HG03066 (cell line): ENCODE measurements around the gene DCTN1.
"Not testable (repeated sequence)": the region's sequence is repeated elsewhere in the genome, so short reads cannot be mapped to it uniquely, and the experiment has no call there.

Experiments
- ATAC-seq: cut with Tn5 transposase; IDR thresholded peaks from one replicate; pipeline ENCODE4 v1.9.1; 2021; ENCODE audit warnings: low read depth; ENCODE audit not compliant: unreplicated experiment

The DCTN1 gene

DNA sequence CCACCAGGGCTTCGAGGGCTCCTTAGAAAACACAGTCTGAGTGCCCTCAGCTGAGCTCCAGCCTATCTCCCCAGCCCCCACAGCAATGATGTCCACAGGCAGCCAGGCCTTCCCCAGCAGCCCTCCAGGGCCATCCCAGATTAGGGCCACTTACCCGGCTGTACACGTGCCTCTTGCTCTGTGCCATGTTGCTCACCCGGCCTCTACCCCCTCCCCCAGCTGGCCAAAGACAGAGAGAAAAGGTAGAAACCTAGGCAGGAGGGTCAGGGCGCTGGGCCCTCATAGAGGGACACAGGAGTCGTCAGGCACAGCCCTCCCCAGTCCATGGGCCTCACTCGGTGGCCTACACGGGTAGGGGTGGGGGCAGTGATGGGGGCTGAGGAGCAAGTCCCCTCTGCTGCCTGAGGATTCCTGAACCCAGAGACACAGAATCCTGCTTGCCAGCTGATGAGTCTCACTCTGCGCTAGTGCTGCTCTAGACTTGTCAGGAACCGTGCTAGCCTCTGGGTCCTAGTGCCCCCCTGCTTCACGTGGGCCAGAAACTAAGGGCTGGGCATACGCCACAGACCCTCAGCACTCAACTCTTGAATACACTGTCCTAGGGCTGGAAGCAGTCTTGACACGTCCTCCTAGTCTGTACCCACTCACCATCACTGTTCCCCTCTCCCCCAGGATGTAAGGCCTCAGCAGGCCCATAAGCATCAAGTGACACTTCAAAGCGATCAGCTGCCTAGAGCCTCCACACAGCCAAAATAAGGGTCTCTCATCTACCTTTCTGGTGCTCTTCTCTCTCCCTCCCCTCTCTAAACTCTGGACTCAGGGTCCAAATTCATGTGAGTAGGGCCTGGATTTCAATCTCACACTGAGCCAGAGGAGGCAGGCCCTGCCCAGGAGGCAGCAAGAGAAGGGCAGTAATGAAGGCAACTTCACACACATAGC is at the start of gene DCTN1:
Gene DCTN1, minus strand, starts transcription at position 461 of the 939 bp plus-strand sequence. Its CDS starts 274 bp downstream, at position 187.
- no peak for ATAC-seq

DNA sequence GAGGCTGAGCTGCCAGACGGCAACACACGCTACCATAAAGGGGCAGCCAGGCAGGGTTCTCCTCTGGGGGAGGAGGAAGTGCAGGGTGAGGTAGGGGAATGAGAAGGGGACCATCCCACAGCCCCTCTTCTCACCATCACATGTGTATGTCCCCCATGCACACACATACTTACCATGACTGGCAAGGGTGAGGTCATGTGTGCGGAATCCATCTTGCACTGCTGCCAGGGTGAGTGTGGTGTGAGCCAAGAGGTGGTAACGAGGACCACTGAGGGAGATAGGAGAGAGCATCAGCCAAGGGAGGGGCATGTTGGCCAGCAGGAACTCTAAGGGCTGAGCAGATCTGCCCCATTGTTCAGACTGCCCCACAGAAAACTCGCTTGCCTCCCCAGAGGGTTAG is 48.6 kb upstream of the DCTN1 start:
- no peak for ATAC-seq

DNA sequence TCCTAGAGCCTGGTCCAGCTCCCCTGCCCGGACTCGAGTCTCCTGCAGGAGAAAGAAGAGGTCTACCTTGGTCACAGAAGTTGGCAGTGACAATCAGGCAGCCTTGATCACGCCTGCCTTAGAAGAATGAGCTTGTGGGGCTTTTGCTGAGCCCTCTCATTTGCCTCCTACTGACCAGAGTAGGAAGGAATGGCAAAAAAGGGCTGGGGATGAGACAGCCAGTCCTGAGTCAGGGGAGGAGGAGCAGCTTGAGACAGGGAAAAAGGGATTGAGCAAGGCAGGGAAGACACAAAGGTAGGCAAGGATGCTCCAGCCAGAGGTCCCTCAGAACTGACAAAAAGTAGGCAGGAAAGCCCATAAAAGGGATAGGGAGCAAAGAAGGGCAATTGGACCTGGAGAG is 47.4 kb upstream of the DCTN1 start:
- ATAC-seq: no peak

DNA sequence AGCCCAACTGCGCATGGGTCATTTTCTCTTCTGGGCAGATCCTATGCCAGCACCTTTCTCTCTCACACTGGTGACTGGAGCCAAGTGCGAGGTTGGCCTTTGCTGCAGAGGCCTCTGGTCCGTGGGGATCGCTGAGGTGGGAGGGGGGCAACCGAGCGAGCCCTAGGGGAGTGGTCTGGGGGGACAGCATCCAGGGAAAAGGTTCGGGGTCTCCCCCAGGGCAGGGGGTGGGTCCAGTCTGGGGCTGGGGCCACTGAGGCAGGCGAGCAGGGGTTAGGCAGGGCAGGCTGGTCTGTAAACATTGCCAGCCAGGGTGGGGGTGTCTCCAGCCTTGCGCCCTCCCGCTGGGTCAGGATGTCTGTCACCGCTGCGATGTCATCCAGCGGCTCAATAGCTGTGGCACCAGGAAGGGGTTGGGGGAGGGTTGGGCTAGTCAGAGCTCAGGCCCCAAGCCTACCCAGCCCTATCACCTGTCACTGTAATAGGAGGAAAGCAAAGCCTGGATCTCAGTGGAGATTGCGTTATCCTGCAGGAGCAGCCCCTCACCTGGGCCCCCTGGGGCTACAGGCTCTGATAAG is 46.2 kb upstream of the DCTN1 start:
- no peak for ATAC-seq

DNA sequence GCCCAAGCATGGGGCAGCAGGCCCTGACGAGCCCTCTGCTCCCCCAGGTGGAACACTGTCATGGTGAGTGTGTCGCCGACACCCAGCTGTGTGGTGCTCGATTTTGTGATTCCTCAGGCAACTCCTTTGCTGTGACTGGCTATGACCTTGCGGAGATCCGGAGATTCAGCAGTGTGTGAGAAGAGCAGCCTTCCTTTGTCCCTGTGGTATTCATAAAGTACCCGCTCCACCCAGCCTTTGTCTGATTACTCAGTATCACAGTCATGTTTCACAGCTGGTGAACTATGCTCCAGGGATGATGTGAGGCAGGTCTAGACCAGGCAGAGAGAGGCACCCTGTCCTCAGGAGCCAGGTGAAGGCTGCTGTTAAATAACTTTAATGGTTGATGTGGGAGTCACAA is 45.4 kb upstream of the DCTN1 start:
- ATAC-seq: no peak

DNA sequence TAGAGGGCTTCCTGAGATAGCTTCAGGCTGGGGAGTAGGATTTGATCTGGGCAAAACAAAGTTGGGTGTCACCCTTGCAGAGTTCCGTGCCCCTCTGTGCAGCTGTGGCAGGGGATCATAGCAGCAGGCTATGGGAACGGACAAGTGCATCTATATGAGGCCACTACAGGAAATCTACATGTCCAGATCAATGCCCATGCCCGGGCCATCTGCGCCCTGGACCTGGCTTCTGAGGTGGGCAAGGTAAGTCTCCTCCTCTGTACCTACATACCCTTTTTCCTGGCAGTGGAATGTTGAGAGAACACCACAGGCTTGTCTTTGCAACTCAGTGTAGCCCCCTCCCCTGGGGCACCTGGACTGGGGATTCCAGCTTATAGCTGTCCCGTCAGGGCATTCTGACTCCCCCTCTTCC is 44.9 kb upstream of the DCTN1 start:
- ATAC-seq: no peak

DNA sequence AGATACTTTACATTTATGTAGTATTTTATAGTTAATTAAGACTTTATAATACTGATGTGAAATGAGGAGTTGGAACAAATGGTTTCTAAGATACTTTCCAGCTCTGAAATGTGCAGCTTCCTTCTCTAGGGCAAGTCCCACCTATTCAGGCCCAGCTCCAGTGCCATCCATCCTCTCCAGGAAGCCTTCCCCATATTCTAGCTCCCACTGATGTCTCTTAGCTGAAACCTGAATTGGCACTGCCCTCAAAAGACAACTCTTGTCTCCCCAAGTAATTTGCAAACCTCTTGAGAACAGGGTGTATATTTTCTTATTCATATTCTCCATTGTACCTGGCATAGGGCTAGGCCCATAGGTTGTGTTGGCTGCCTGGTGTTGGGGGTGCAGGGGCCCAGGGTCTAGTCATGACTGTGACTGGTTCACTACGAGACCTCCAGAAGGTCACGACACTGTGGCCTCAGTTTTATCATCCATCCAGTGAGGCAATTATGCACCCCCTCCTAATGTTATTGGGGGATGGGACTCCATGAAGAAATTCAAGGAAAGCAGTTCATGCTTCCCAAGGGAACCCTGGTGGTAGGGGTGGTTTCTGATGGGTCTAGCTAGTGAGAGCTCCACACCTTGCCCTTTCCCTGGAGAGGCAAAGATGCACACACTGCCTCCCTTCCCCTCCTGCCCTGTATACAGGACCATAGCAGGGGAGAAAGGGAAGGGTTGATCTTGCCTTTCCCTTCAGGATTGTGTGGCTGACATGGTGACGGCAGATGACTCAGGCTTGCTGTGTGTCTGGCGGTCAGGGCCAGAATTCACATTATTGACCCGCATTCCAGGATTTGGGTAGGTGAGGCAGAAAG is 44.3 kb upstream of the DCTN1 start:
- ATAC-seq: no peak

DNA sequence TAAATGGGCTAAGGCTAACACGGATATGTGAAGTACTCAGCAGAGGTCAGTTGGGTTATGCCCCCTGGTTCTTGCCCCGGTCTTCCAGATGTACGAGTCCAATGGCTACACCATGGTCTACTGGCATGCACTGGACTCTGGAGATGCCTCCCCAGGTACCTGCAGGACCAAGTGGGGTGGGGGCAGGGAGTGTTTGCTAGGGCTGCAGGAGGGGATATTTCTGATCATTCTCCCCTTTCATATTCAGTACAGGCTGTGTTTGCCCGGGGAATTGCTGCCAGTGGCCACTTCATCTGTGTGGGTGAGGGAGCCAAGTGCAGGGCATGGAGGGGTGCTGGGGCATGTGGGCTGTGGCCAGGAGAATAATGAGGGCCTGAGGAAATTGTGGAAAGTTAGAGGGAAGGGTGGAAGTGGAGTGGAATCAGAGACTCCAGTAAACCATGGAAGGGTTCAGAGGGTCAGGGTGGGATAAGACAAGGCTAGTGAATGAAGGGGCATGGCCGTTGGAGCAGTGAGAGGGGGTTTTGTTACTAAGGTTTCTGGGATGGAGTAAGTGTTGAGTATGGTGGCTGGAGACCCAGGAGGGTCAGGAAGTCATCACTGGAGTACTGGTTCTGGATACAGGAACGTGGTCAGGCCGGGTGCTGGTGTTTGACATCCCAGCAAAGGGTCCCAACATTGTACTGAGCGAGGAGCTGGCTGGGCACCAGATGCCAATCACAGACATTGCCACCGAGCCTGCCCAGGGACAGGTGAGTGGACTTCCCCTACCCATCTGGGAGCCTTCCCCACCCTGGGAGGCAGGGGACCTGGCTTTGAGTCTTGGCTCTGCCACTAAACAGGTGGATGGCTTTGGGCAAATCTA is 43.4 kb upstream of the DCTN1 start:
- ATAC-seq: no peak

DNA sequence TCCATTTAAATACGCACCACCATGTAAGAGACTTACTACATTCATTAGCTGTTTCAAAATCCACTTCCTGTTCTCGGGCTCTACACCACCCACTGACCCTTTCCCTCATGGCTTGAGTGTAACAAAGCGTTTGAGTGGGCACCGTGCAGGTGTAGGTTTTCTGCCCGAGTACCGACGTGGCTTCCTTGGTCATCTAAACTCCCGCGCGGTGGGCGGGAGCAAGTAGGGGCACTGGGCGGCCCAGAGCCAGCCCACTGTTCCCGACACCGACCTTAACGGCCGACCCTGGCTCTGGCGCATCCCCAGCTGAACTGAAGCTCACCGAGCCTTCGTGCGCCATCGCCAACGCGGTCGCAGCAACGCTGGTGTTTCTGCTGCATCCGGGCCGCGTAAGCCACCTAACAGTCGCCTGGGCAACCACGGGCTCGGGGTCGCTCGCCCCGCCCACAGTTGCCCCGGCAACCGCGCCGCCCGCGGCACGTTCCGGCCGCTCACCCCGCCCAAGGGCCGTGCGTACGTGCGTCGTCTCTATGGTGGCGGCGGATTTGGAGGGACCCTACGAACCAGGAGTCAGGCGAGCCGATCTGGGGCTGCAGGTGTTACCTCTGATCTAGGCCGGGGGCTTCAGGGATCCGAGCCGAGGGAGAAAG is 41.2 kb upstream of the DCTN1 start, which contains the start of the genes C2orf81 and WDR54:
Gene C2orf81, minus strand, starts transcription at position 399 of the 650 bp plus-strand sequence. Its CDS starts 59 bp downstream, at position 340.
Gene WDR54, plus strand, starts transcription at position 510 of the 650 bp plus-strand sequence. CDS start 424 bp downstream, outside the sequence.
- ATAC-seq: peak; percentile 86

DNA sequence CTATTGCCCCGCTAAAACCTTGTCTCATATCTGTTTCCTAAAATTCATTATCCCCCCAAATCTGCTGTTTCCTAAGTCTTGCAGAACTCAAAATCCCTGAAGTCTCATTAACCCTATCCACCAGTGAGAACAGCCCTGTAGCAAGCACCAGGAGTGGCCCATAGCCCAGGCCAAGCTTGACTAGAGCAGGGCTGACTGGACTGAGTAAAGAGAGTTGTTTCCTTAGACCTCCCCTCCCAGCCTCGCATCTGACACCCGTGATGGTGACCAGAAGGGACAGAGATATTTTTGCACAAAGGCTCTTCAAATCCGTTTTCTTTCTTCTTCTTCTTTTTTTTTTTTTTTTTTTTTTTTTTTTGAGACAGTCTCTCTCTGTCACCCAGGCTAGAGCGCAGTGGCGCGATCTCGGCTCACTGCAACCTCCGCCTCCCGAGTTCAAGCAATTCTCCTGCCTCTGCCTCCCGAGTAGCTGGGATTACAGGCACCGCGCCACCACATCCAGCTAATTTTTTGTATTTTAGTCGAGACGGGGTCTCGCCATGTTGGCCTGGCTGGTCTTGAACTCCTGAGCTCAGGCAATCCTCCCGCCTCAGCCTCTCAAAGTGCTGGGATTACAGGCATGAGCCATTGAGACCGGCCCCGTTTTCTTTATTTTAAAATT is 40.5 kb upstream of the DCTN1 start:
- ATAC-seq: not testable (repeated sequence)

DNA sequence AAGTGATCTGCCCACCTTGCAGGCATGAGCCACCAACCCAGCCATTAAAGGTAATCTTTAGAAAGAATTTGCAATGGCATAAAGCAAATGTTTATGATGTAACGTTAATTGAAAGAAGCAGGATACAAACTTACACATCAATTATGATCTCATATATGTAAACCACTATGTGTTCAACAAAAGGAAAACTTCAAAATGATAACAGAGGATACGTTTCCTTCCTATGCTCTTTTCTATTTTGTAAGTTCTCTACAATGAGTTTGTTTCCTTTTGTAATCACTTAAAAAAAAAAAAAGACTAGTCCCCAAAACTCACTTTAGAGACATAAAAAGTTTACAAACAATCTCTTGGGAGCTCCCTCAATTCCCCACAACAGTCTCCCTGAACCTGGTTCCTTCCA is 39.9 kb upstream of the DCTN1 start:
- no peak for ATAC-seq

DNA sequence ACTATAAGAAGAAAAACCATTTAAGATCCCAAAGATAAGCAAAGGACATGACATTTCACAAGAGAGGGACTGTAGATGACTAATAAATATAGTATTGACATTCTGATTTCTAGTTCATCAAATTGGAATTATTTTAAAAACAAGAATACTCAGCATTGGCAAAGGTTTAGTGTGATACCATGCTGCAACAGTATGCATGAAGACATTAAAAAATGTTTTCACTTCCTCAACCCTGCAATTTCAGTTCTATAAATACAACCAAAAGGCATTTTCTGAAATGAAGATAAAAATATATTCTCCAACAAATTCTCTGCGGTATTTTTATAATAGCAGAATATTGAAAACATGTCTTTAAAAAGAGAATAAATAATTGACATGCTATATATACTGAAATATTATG is 39.2 kb upstream of the DCTN1 start:
- ATAC-seq: no peak

DNA sequence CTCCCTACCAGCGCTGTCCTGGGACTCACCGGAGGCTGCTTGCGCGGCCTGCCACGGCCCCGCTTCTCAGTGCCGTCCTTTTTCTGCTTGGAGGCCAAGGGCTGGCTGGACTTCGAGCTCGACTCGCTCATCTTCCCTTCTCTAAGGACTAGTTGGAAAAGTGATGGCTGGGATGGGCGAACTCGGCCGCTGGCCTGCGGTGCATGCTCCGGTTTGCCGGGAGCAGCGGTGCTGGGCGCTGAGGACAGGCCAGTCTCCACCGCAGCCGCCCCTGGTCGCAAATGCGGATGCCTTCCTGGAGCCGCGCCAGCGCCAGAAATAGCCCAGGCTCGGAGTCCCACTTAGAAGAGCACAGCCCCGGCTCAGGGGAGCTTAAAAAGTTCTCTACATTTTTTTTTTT is 38.2 kb upstream of the DCTN1 start:
- ATAC-seq: no peak

DNA sequence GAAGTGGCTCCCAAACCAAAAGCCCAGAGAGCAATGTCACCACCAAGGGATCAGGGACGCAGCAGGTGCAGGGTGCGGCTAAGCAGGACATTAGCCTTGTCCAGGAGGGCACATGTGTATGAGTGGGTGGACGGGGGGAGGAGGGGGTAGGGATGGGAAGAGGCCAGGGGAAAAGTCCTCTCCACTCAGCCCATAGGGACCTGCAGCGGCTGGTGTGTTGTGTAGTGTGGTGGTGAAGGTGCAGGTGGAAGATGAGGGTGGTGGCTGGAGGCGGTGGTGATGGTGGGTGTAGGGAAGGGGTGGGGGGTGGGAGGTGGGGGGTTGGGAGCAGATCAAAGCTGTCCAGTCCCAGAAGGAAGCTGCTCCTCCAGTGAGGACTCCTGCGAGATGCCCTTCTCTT is 37.7 kb upstream of the DCTN1 start:
- ATAC-seq: no peak

DNA sequence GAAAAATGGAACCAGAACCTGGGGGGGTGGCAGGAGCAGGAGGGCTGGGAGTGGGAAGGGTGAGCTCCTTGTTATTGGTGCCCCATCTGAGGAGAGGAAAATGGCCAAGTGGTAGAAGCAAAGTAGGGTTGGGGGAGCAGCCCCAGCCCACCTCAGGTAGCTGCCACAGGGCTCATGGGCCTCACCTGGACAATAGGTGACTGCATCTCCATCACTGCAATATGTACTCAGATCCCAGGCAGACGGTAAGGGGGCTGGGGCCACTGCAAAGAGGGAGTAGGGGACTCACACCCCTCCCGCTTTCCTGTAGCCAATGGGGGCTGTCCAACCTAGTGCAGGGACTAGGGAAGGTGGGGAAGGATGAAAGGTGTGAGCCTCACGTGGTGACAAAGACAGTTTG is 37.1 kb upstream of the DCTN1 start:
- no peak for ATAC-seq

DNA sequence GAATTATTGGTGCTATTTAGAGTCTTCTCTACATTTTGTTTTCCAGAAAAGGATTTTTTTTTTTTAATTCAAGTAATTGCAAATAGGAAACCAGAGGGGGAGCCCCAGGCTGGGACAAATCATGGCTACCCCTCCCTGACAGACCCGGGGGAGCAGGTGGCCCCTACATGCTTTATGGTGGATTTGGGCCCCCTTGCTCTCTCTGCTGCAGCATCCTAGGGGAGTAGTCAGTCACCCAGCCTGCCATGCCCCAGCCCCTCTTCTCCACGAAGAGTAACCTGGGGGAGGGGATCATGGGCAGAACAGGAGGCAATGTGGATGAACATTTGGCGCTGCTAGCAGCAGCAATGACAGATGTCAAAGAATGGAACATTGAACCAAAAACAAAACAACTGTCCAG is 36.7 kb upstream of the DCTN1 start:
- ATAC-seq: no peak

DNA sequence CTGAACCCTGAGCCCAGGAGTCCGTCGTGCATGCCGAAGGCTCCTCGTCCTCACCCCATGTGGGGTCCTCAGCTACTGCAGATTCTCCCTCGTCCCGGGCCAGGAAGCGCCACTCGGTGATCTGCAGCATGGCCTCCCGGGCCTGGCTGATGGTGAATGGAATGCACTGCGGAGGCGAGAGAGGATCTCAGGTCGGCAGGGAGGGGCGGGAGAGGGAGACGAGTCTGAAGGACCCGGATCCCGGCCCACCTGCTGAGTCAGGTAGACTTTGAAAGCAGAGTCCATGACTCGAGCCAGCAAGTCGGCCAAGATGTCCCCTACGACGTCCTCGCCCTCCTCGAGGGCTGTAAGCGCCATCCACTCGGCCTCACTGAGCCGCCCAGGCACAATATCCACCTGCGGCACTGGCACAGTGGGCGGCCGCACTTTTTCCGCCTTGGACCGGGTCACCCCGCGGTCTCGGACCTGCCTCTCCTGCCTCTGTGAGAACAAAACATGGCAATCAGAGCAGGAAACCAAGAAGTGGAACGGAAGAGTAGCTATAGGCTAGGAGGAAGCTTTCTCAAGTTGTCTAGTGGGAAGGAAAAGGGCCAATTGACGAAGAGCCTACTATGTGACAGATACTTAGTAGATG is 35.8 kb upstream of the DCTN1 start:
- no peak for ATAC-seq
